HG03280 (cell line): ENCODE data around the gene CIZ1.

Experiments
- ATAC-seq: cut with Tn5 transposase; IDR thresholded peaks from one replicate; pipeline ENCODE4 v1.9.1; 2021; ENCODE audit warnings: mild to moderate bottlenecking, moderate library complexity; ENCODE audit not compliant: unreplicated experiment

CIZ1 gene

GRCh38 chr9:128128836-128129590, 62.4 kb downstream of the CIZ1 start:
- ATAC-seq: no peak

GRCh38 chr9:128127990-128128835, 63.2 kb downstream of the CIZ1 start:
- ATAC-seq: peak; percentile 61

GRCh38 chr9:128127568-128127989, 63.8 kb downstream of the CIZ1 start, which contains the start of gene PTGES2:
PTGES2 (minus strand) TSS chr9:128127729; CDS start chr9:128127717, 12 bp downstream.
- ATAC-seq: peak; percentile 60

- ATAC-seq: no peak
These were observed 65.6 kb downstream of the CIZ1 start for GRCh38 chr9:128125580-128126354.

- ATAC-seq: no peak
These were observed 66.3 kb downstream of the CIZ1 start for GRCh38 chr9:128124873-128125579.

GRCh38 chr9:128124451-128124850, 66.9 kb downstream of the CIZ1 start:
- no peak for ATAC-seq

- ATAC-seq: no peak
These were observed 67.8 kb downstream of the CIZ1 start for GRCh38 chr9:128123451-128124080.

GRCh38 chr9:128122809-128123175, 68.6 kb downstream of the CIZ1 start:
- no peak for ATAC-seq

GRCh38 chr9:128121924-128122808, 69.2 kb downstream of the CIZ1 start:
- no peak for ATAC-seq

- ATAC-seq: no peak
These were observed 69.9 kb downstream of the CIZ1 start for GRCh38 chr9:128121466-128121810.

- ATAC-seq: no peak
These were observed 70.5 kb downstream of the CIZ1 start for GRCh38 chr9:128120741-128121465.

- ATAC-seq: no peak
These were observed 71.2 kb downstream of the CIZ1 start for GRCh38 chr9:128120061-128120740.

- no peak for ATAC-seq
These were observed 72.3 kb downstream of the CIZ1 start for GRCh38 chr9:128118971-128119665.

GRCh38 chr9:128118472-128118857, 72.9 kb downstream of the CIZ1 start:
- ATAC-seq: no peak

- peak; percentile 65 for ATAC-seq
These were observed 73.5 kb downstream of the CIZ1 start for GRCh38 chr9:128117613-128118471.
